NOMO-1 treated with dmso at 0.1 percent for 144 hours (cell line): ENCODE measurements around the gene NEK10.
"Not testable (repeated sequence)": the region's sequence is repeated elsewhere in the genome, so short reads cannot be mapped to it uniquely, and the experiment has no call there.

Source experiments
- DNase-seq: peaks from one replicate; lab custom pipeline; 2025; ENCODE audit not compliant: unreplicated experiment; lab: John Stamatoyannopoulos, UW

Gene NEK10

GRCh38 chr3:27368831-27369607 lies at the start of gene NEK10:
TSS of gene NEK10 (minus strand) at chr3:27369383. CDS start at chr3:27352882, 16,501 bp downstream.
- DNase-seq = peak; percentile 84

GRCh38 chr3:27415202-27415601 lies 46.0 kb upstream of the NEK10 start:
- DNase-seq = no peak

DNA sequence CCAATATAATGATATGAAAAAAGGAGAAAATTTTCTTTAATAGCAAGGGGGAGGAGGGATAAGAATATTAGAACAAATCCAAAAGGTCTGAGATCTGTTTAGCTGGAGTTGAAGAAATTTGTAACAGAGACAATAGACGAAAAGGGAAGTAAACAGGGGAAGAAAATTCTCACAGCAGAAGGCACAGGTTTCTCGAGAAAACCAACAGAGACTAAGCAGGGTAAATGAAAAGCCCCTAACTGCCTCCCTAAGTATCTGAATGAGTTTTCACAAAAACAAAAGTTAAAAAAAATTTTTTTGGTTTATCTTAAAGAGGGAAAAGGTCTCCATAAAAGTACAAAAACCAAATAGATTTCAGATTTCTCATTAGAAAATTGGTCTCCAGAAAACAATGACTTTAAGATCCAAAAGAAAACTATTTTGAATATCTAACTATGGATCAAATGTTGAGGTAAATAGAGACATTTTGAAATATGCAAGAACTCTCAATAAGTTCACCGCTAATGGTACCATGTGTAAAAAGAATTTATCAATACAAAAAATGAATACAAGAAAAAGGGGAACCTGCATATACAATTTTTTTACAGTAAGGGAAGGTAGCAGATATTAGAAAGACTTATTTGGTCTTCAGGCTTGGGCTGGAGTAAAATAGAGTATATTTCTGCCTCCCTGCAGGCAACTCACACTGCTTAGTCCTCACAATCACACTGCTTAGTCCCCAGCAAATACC lies 23.9 kb upstream of the NEK10 start:
- DNase-seq = no peak

DNA sequence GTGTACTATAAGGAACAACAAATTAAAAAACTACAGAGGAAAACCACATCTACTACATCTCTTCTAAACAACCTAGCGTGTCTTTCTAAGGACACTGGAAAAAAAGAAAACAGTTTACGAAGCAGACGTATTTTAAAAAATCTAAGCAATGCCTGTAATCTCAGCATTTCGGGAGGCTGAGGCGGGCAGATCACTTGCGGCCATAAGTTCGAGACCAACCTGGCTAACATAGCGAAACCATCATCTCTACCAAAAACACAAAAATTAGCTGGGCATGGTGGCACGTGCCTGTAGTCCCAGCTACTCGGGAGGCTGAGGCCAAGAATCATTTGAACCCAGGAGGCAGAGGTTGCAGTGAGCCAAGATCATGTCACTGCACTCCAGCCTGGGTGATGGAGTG lies 23.2 kb upstream of the NEK10 start:
- not testable (repeated sequence) for DNase-seq

GRCh38 chr3:27391796-27392195 lies 22.6 kb upstream of the NEK10 start:
- no peak for DNase-seq

DNA sequence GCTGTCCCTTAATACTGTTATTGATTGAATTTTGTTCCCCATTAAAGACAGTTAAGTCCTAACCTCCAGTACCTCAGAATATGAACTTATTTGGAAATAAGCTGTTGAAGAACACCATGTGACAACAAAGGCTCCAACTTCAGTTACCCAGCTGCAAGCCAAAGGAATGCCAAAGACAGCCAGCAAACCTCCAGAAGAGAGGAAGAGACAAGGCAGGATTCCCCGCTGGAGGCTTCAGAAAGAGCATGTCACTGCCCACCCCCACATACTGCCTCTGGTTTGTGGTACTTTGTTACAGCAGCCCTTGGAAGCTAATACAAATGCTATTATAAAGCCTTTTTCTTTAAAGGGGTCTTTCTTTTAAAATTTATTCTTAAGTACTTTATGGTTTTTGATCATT lies 18.4 kb upstream of the NEK10 start:
- DNase-seq = no peak

GRCh38 chr3:27385504-27385903 lies 16.3 kb upstream of the NEK10 start:
- no peak for DNase-seq

- DNase-seq = no peak
These were observed 15.0 kb upstream of the NEK10 start for GRCh38 chr3:27384191-27384590.

GRCh38 chr3:27380433-27381357 lies 11.5 kb upstream of the NEK10 start:
- DNase-seq = no peak

DNA sequence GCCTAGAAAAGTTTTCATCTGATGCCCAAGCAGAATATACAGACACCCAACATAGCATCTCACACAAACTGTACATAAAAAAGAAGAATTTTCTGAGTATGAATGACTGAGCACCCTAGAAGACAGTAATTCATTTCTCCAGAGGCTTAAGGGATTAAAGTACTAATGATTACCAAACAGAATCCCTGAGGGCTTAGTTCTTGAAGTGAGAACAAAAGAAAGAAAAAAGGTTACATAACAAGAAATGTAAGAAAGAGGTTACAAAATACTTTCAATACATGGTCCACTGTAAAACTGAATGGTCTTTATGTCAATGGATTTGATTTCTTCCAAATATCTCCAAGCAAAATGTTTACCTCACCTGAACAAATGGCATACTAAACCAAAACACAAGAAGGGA lies 9.1 kb upstream of the NEK10 start:
- DNase-seq = no peak

DNA sequence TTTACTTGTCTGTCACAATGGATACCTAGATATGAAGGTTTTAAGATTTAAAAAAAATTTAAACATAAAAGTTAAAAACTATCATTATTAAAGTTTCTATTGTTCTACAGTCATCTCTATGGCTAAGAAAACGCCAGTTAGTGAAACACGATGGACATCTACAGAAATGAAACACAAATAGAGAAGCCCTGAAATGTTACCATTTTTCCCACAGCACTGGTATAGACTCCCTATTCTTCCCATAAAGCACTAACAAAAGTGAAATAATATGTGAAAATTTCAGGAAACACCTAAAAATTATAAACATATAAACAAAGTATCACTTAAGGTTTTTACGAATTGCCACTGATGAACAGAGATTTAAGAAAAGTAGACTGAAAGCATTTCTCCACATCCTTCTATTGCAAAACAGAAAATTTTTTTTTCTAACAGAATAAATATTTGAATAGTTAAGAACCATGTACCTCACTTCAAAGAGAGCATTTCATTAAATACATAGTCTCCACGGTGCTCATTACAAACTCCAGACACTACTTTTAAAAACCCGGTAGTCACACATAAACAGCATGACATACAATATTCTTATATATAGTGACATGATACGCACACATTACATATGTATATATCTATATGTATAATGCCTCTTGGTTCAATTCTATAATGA lies 7.1 kb upstream of the NEK10 start:
- no peak for DNase-seq

DNA sequence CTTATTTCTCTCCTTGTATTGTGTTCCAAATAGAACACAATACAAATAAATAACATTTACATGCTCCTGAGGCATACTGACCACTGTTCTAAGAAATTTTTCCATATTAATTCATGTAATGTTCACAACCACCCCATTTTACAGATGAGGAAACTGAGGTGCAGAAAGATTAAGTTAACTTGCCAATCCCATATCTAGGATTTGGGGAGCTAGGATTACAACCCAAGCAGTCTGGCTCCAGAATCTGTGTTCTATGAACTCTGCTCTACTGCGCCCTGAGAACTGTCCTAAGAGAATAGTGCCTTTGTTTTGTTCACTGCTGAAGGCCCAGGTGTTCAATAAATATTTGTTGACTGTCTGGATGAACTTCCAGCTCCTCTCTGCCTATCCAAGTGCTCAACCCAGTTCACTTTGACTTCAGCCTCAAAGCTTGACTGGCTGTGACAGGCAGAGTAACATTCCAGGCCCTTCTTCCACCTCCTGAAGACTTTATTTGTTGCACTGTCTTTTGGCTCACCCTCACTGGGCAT lies 3.1 kb downstream of the NEK10 start:
- no peak for DNase-seq

DNA sequence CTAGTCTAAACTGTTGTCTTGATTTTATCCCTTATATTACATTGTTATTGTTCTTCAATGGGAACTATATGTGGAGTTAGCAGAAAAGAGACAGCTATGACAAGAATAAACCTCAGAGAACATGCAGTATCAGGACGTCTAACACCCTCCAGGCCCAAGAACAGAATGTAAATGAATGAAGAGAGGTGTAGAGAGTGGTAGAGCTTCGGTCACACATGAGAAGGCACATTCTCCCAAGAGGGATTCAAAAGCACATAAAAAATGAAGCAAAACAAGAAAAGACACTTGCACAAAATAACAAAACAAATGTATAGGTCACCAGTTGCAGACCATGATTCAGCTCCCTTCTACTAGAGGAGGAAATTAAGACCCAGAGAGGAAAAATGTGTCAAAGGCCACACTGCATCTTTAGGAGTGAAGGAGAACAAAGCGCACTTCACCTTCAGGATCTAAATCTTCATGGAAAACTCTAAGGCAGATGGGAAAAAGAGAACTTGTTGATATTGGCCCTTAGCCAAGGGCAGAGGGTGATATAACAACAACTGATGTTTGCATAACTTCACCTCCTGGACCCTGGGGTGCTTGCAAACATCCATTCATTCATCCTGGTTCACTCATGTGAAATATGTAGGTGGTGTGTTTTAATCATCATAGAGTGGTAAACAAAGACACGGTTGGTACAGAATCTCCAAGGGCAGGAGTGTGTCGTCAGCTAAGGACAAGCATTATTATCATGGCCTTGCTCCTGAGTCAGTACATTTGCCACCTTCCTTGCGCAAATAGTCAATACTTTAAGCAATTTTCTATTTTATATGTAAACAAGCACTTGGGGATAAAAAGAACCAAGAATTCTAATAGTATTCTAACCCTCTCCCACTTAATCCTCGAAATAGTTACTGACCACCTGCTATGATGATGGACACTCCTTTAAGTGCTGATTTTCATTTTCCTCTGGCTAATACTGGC lies 8.8 kb downstream of the NEK10 start:
- DNase-seq = no peak

DNA sequence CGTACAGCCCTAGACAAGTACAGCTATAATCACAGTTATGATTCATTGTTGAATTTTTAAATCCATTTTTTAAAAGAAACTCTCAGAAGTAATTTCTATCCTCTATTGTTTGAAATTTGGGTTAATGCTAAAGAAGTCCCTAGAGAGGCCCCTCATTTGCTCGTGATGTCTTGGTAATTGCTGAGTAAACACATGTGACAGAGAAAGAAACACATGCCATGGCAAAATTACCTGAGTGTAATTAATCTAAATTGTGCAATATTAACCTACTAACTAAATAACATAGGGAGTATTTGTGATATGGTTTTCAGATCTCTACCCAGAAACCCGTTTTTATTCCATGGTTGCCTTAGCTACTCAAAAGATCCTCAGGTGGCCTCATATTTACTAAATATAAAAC lies 10.8 kb downstream of the NEK10 start:
- DNase-seq = no peak

DNA sequence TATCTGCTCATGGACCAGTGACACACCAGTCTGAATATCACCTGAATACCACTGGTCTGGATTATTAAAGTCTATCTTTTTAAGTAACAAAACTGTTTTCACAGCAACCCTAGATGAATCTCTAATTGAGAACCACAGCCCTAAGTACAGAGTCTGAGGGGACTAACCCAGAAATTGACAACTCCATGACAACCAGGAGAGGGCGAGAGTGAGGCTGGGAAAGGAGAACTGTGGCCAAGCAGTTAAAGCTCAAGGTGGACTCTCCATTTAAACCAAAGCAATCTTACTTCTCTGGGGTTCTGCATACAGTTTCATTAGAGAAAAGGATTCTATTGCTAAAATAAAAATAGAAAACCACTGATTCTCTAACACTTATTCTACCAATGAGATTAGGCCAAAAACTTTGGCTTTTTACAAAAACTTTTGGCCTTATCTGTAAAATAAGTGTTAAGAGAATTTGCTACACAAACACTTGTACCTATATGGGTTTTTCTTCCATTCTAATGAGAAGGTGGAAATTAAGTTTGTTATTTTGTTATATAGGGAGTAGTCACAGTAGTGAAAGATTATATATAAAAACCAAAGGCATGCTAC lies 11.4 kb downstream of the NEK10 start:
- DNase-seq = peak; percentile 60

- no peak for DNase-seq
These were observed 12.2 kb downstream of the NEK10 start for GRCh38 chr3:27356976-27357375.

DNA sequence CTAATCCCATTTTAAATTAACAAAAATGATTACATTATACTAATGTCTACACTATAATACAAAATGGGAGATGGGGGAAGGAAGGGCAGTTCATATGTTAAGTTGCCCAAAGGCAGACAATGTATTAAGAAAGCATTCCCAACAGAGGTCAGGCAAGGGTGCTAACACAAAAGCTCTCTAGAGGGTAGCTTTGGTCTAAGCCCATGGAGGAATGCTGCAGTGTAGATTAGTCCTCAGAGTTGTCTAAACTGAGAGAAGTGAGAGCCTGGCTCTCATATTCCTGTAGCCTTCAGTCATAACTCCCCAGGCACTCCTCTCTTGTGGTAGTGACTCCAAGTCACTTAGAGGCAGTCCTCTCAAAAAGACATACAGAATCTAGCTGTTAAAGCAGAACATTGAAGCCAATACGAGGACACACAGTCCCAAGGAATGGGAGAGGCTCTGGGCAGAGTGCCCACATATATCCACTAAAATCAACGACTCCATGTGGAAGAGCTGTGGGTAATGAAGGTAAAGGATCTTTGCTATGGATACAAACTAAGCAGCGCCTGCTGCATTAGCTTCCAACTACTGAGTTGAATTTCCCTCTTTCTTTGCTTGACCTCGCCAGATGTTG lies 14.5 kb downstream of the NEK10 start:
- no peak for DNase-seq

DNA sequence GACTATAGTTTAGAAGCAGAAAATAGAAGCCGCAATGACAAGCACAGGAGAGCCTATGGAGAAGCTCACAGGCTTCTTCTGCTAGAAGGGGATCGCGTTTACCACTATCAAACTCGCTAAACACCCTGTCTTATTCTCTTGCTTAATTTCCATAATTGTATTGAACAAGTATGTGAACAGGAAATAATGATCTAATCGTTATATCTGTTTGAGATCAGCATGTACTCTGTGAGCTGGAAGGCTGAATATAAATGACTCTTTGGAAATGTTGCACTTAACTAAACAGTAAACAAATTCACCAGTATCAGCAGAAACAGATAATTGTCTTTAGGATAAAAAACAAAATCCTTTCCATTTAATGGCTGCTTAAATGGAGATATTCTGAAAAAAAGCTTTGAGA lies 15.0 kb downstream of the NEK10 start:
- DNase-seq = no peak

- DNase-seq = no peak
These were observed 16.0 kb downstream of the NEK10 start for GRCh38 chr3:27353221-27353620.
